H9 (cell line): Measurements from ENCODE around the gene CCNI2. TPM values are rescaled to one million over a fixed set of nuclear protein-coding genes. Genes with fewer than 3 reads are reported as not detected.

ENCODE experiments used
- DNase-seq: peaks from one replicate; pipeline ENCODE4 v3.0.0-alpha.2; 2017
- H2AFZ ChIP-seq: one replicate; pipeline ENCODE4 v1.6.1; 2013; ENCODE audit warnings: mild to moderate bottlenecking, low read length, control low read depth, moderate library complexity
- H2AK5ac ChIP-seq: 2 replicates; pipeline ENCODE4 v1.6.1; 2013; ENCODE audit warnings: low read length, control low read depth, mixed read lengths; ENCODE audit not compliant: insufficient read length
- H2BK120ac ChIP-seq: one replicate; pipeline ENCODE4 v1.6.1; 2013; ENCODE audit warnings: low read depth, mild to moderate bottlenecking, low read length, control low read depth, inconsistent platforms; ENCODE audit not compliant: poor library complexity, severe bottlenecking
- H2BK12ac ChIP-seq: 2 replicates; pipeline ENCODE4 v1.6.1; 2013; ENCODE audit warnings: low read length, control low read depth, mixed read lengths, low read depth; ENCODE audit not compliant: insufficient read length
- H2BK15ac ChIP-seq: 2 replicates; pipeline ENCODE4 v1.6.1; 2013; ENCODE audit warnings: low read depth, low read length, control low read depth
- H2BK20ac ChIP-seq: one replicate; pipeline ENCODE4 v1.6.1; 2013; ENCODE audit warnings: low read depth, mild to moderate bottlenecking, low read length, control low read depth, inconsistent platforms; ENCODE audit not compliant: poor library complexity, severe bottlenecking
- H2BK5ac ChIP-seq: 2 replicates; pipeline ENCODE4 v1.6.1; 2013; ENCODE audit warnings: low read length, control low read depth, mixed read lengths; ENCODE audit not compliant: insufficient read length
- H3K14ac ChIP-seq: 2 replicates; pipeline ENCODE4 v1.6.1; 2013; ENCODE audit warnings: low read length, control low read depth; ENCODE audit not compliant: insufficient read depth
- H3K18ac ChIP-seq: 2 replicates; pipeline ENCODE4 v1.6.1; 2013; ENCODE audit warnings: low read depth, mild to moderate bottlenecking, mixed read lengths, low read length, control low read depth; ENCODE audit not compliant: insufficient read length
- H3K23ac ChIP-seq: 2 replicates; pipeline ENCODE4 v1.6.1; 2013; ENCODE audit warnings: low read length, control low read depth, mixed read lengths, low read depth; ENCODE audit not compliant: insufficient read length
- H3K23me2 ChIP-seq: 2 replicates; pipeline ENCODE4 v1.6.1; 2013; ENCODE audit warnings: low read depth, mild to moderate bottlenecking, mixed read lengths, low read length, control low read depth; ENCODE audit not compliant: insufficient read length, poor library complexity, severe bottlenecking
- H3K27ac ChIP-seq: 2 replicates; pipeline ENCODE4 v1.5.1; 2013; ENCODE audit warnings: low read length, control low read depth, mixed read lengths, low read depth; ENCODE audit not compliant: insufficient read length
- H3K27me3 ChIP-seq: 2 replicates; pipeline ENCODE4 v1.6.1; 2013; ENCODE audit warnings: low read length, control low read depth, inconsistent platforms; ENCODE audit not compliant: insufficient read depth
- H3K4ac ChIP-seq: 2 replicates; pipeline ENCODE4 v1.6.1; 2013; ENCODE audit warnings: low read depth, mild to moderate bottlenecking, control low read depth, inconsistent platforms, low read length, moderate library complexity
- H3K4me1 ChIP-seq: 2 replicates; pipeline ENCODE4 v1.6.1; 2013; ENCODE audit warnings: low read length, control low read depth, inconsistent platforms; ENCODE audit not compliant: insufficient read depth
- H3K4me2 ChIP-seq: 2 replicates; pipeline ENCODE4 v1.6.1; 2013; ENCODE audit warnings: low read length, control low read depth, mixed read lengths; ENCODE audit not compliant: insufficient read length, insufficient read depth
- H3K56ac ChIP-seq: 2 replicates; pipeline ENCODE4 v1.6.1; 2013; ENCODE audit warnings: low read depth, mild to moderate bottlenecking, mixed read lengths, low read length, control low read depth; ENCODE audit not compliant: insufficient read length
- H3K79me1 ChIP-seq: 2 replicates; pipeline ENCODE4 v1.6.1; 2013; ENCODE audit warnings: low read depth, mild to moderate bottlenecking, moderate library complexity, low read length, control low read depth, inconsistent platforms; ENCODE audit not compliant: insufficient read depth, poor library complexity, severe bottlenecking
- H3K79me2 ChIP-seq: 2 replicates; pipeline ENCODE4 v1.6.1; 2013; ENCODE audit warnings: low read length, control low read depth, inconsistent platforms; ENCODE audit not compliant: insufficient read depth
- H3K9ac ChIP-seq: 2 replicates; pipeline ENCODE4 v1.6.1; 2013; ENCODE audit warnings: low read length, control low read depth, mixed read lengths; ENCODE audit not compliant: insufficient read length; ENCODE audit errors: extremely low read depth
- H3K9me3 ChIP-seq: one replicate; pipeline ENCODE4 v1.6.1; 2013; ENCODE audit warnings: low read depth, low read length, inconsistent platforms; ENCODE audit not compliant: control insufficient read depth
- H3T11ph ChIP-seq: one replicate; pipeline ENCODE4 v1.6.1; 2013; ENCODE audit warnings: mild to moderate bottlenecking, low read length, control low read depth, inconsistent platforms
- H4K20me1 ChIP-seq: one replicate; pipeline ENCODE4 v1.6.1; 2013; ENCODE audit not compliant: control insufficient read depth, insufficient read length, insufficient read depth
- H4K5ac ChIP-seq: 2 replicates; pipeline ENCODE4 v1.6.1; 2013; ENCODE audit warnings: low read depth, mild to moderate bottlenecking, mixed read lengths, low read length, control low read depth; ENCODE audit not compliant: insufficient read length
- H4K8ac ChIP-seq: replicated peaks from 2 replicates; pipeline ENCODE4 v1.6.1; 2013; ENCODE audit warnings: low read length, control low read depth, mixed read lengths, low read depth; ENCODE audit not compliant: insufficient read length
- H4K91ac ChIP-seq: 2 replicates; pipeline ENCODE4 v1.6.1; 2013; ENCODE audit warnings: low read depth, mild to moderate bottlenecking, moderate library complexity, mixed read lengths, low read length, control low read depth; ENCODE audit not compliant: insufficient read length
- H3K27ac Mint-ChIP-seq, 3 experiments: 2 replicates in 2 of 3; 3 replicates in 1 of 3; pipeline ENCODE4 v1.8.0; 2020 to 2021; ENCODE audit warnings: mixed read lengths in 3 of 3, mild to moderate bottlenecking in 1 of 3, moderate library complexity in 1 of 3
- H3K27me3 Mint-ChIP-seq: 2 replicates; pipeline ENCODE4 v1.8.0; 2021; ENCODE audit warnings: low read depth, mild to moderate bottlenecking, moderate library complexity, mixed read lengths
- H3K36me3 Mint-ChIP-seq, 3 experiments: 2 replicates in 2 of 3; 3 replicates in 1 of 3; pipeline ENCODE4 v1.8.0; 2020 to 2021; ENCODE audit warnings: low read depth in 3 of 3, mixed read lengths in 3 of 3; ENCODE audit not compliant: insufficient read depth in 1 of 3
- H3K4me1 Mint-ChIP-seq, 2 experiments: 2 replicates each; pipeline ENCODE4 v1.8.0; 2020; ENCODE audit warnings: mixed read lengths in 2 of 2
- H3K4me3 Mint-ChIP-seq, 2 experiments: 2 replicates in 1 of 2; 3 replicates in 1 of 2; pipeline ENCODE4 v1.8.0; 2020 to 2021; ENCODE audit warnings: mild to moderate bottlenecking in 2 of 2, mixed read lengths in 2 of 2, moderate library complexity in 1 of 2
- H3K9me3 Mint-ChIP-seq, 2 experiments: 2 replicates in 1 of 2; 3 replicates in 1 of 2; pipeline ENCODE4 v1.8.0; 2020; ENCODE audit warnings: mild to moderate bottlenecking in 2 of 2, mixed read lengths in 2 of 2, moderate library complexity in 1 of 2
- total RNA-seq: library from RNA; stranded (reverse); gene quantifications from 2 replicates; pipeline ENCODE4 v1.2.1, GENCODE V29; 2021
- TF ChIP-seq, protein P1 (sequence below): fragments of 200-600 bp; sonication (generic); conservative IDR thresholded peaks from 3 replicates; pipeline ENCODE4 v1.8.0; 2021; ENCODE audit warnings: antibody characterized with exemption, mild to moderate bottlenecking

Gene CCNI2
- total RNA-seq, 1 experiment from 2014 or later, result 0.57 TPM

DNA sequence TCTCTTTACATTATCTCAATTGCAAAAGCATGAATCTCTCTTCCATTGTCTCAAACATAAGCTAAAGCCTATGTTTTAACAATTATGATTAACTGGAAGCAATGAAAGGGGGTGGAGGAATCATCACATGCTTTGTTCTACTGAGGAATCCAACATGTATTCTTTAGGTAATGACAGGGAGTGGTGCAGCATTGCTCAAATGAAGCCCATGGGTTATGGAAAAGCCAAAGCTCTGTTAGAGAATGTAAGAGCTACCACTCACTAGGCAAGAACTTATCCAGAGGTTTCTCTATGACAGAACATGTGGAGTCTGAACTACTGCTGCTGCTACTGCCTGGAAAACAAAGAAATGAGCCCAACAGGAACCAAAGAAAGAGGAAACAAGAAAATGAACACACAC, 38.6 kb upstream of the CCNI2 start:
- TF ChIP-seq, protein P1, sequence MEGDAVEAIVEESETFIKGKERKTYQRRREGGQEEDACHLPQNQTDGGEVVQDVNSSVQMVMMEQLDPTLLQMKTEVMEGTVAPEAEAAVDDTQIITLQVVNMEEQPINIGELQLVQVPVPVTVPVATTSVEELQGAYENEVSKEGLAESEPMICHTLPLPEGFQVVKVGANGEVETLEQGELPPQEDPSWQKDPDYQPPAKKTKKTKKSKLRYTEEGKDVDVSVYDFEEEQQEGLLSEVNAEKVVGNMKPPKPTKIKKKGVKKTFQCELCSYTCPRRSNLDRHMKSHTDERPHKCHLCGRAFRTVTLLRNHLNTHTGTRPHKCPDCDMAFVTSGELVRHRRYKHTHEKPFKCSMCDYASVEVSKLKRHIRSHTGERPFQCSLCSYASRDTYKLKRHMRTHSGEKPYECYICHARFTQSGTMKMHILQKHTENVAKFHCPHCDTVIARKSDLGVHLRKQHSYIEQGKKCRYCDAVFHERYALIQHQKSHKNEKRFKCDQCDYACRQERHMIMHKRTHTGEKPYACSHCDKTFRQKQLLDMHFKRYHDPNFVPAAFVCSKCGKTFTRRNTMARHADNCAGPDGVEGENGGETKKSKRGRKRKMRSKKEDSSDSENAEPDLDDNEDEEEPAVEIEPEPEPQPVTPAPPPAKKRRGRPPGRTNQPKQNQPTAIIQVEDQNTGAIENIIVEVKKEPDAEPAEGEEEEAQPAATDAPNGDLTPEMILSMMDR, result no peak
- H2BK120ac ChIP-seq, result no peak overlapping the region

More for the DNA sequence above, 38.6 kb upstream of the CCNI2 start:
- no peak overlapping the region for H4K8ac ChIP-seq
- no peaks in the 10 kb centered on the region for H3K27me3 Mint-ChIP-seq
- H3K27ac Mint-ChIP-seq, result peak overlapping the region in 1 of 3 experiments; percentile 55; a peak in 1 of 7 replicates
- no peak overlapping the region for H3K4me3 Mint-ChIP-seq
- no peak overlapping the region for H2BK20ac ChIP-seq
- no peak overlapping the region for H3K23ac ChIP-seq
- H3K23me2 ChIP-seq, result no peaks in the 10 kb centered on the region
- no peak overlapping the region for H2AFZ ChIP-seq
- no peak for DNase-seq
- no peaks in the 10 kb centered on the region for H3K79me1 ChIP-seq
- peaks cover 0 to 3% (median 0%) of the 10 kb centered on the region in 3 experiments; a peak in 1 of 7 replicates for H3K36me3 Mint-ChIP-seq
- H2BK15ac ChIP-seq, result no peak overlapping the region
- H3K4me2 ChIP-seq, result no peak overlapping the region
- H2AK5ac ChIP-seq, result no peak overlapping the region
- H3K14ac ChIP-seq, result no peak overlapping the region
- no peak overlapping the region for H2BK12ac ChIP-seq
- no peak overlapping the region for H3K4ac ChIP-seq
- no peak overlapping the region for H3K27ac ChIP-seq
- no peak overlapping the region for H3T11ph ChIP-seq
- H3K18ac ChIP-seq, result no peak overlapping the region
- no peak overlapping the region for H3K9ac ChIP-seq
- H4K20me1 ChIP-seq, result no peaks in the 10 kb centered on the region
- no peak overlapping the region for H2BK5ac ChIP-seq
- H3K56ac ChIP-seq, result no peak overlapping the region
- no peak overlapping the region for H4K91ac ChIP-seq
- no peaks in the 10 kb centered on the region for H3K4me1 ChIP-seq
- no peaks in the 10 kb centered on the region for H3K27me3 ChIP-seq
- H4K5ac ChIP-seq, result no peak overlapping the region
- H3K9me3 ChIP-seq, result no peaks in the 10 kb centered on the region
- H3K9me3 Mint-ChIP-seq, result no peaks in the 10 kb centered on the region
- no peaks in the 10 kb centered on the region for H3K79me2 ChIP-seq
- H3K4me1 Mint-ChIP-seq, result no peaks in the 10 kb centered on the region
